Liver (tissue), 9 donors: ENCODE data around the gene MESD. TPM values are rescaled to one million over a fixed set of nuclear protein-coding genes. Genes with fewer than 3 reads are reported as not detected.

Experiments
- DNase-seq: peaks from one replicate; pipeline ENCODE4 v3.0.0-alpha.2; 2017; ENCODE audit warnings: low spot score
- H3K27ac ChIP-seq, 2 donors: one replicate each; pipeline ENCODE4 v1.7.0; 2013; ENCODE audit warnings: inconsistent platforms in 2 of 2, low read length in 2 of 2, control low read depth in 1 of 2, low read depth in 1 of 2, mild to moderate bottlenecking in 1 of 2
- H3K27me3 ChIP-seq, 4 donors: one replicate each; pipeline versions ENCODE4 v1.6.1 to v1.7.0; 2013; ENCODE audit warnings: low read length in 3 of 4, inconsistent platforms in 1 of 4, mild to moderate bottlenecking in 1 of 4, moderate library complexity in 1 of 4; ENCODE audit not compliant: control insufficient read depth in 4 of 4, insufficient read depth in 4 of 4
- H3K36me3 ChIP-seq, 4 donors: one replicate each; pipeline versions ENCODE4 v1.6.1 to v1.7.0; 2013; ENCODE audit warnings: low read length in 3 of 4, mild to moderate bottlenecking in 3 of 4, low read depth in 1 of 4, moderate library complexity in 1 of 4; ENCODE audit not compliant: control insufficient read depth in 4 of 4, insufficient read depth in 3 of 4
- H3K4me1 ChIP-seq, 4 donors: one replicate each; pipeline versions ENCODE4 v1.6.1 to v1.7.0; 2013; ENCODE audit warnings: low read length in 3 of 4, mild to moderate bottlenecking in 3 of 4, moderate library complexity in 1 of 4; ENCODE audit not compliant: control insufficient read depth in 4 of 4, insufficient read depth in 4 of 4
- H3K4me3 ChIP-seq, 3 donors: one replicate each; pipeline versions ENCODE4 v1.6.1 to v1.7.0; 2013; ENCODE audit warnings: low read length in 3 of 3, control low read depth in 1 of 3, low read depth in 1 of 3, mild to moderate bottlenecking in 1 of 3
- H3K9ac ChIP-seq, 2 donors: one replicate each; pipeline ENCODE4 v1.7.0; 2013; ENCODE audit warnings: low read length in 2 of 2, mild to moderate bottlenecking in 2 of 2, moderate library complexity in 2 of 2, control low read depth in 1 of 2, low read depth in 1 of 2
- H3K9me3 ChIP-seq, 4 donors: one replicate each; pipeline versions ENCODE4 v1.6.1 to v1.7.0; 2013; ENCODE audit warnings: low read length in 3 of 4; ENCODE audit not compliant: control insufficient read depth in 4 of 4
- HNF4A ChIP-seq, 2 donors: conservative IDR thresholded peaks; 2 replicates each; pipeline ENCODE4 v1.6.1; 2016; ENCODE audit warnings: antibody characterized with exemption in 2 of 2, mild to moderate bottlenecking in 2 of 2
- JUND ChIP-seq, 2 donors: IDR thresholded peaks; 2 replicates each; pipeline ENCODE4 v1.6.1; 2016; ENCODE audit warnings: antibody characterized with exemption in 2 of 2
- MAX ChIP-seq: IDR thresholded peaks from 2 replicates; pipeline ENCODE4 v1.6.1; 2016; ENCODE audit warnings: antibody characterized with exemption
- NR2F2 ChIP-seq: IDR thresholded peaks from 2 replicates; pipeline ENCODE4 v1.6.1; 2016; ENCODE audit warnings: antibody characterized with exemption
- RAD21 ChIP-seq, 2 donors: IDR thresholded peaks; 2 replicates each; pipeline ENCODE4 v1.6.1; 2016; ENCODE audit warnings: antibody characterized with exemption in 2 of 2, mild to moderate bottlenecking in 2 of 2
- SP1 ChIP-seq: IDR thresholded peaks from 2 replicates; pipeline ENCODE4 v1.6.1; 2018; ENCODE audit warnings: antibody characterized with exemption, mild to moderate bottlenecking
- YY1 ChIP-seq: IDR thresholded peaks from 2 replicates; pipeline ENCODE4 v1.6.1; 2016; ENCODE audit warnings: antibody characterized with exemption, mild to moderate bottlenecking
- WGBS: extraction: QIAGEN DNeasy Blood & Tissue Kit; methylation state at CpG from one replicate; pipeline ENCODE4 v1.1.7; 2013; 5-methylcytosine and 5-hydroxymethylcytosine counted together
- polyA plus RNA-seq, 2 donors: library from polyadenylated mRNA; stranded (reverse) in 1 of 2; unstranded in 1 of 2; fragments of 200-250 nt in 1 of 2; fragments of >200 nt in 1 of 2; fragmentation: Nextera tagmentation in 1 of 2; extraction: Ambion mirVana in 1 of 2; gene quantifications; one replicate each; pipeline versions ENCODE4 v1.2.1 to v1.2.3, GENCODE V29; 2013 to 2015
- total RNA-seq, 2 donors: library from RNA; depleted of rRNA; stranded (reverse); fragments of >200 nt; gene quantifications; one replicate each; pipeline ENCODE4 v1.2.3, GENCODE V29; 2014
- TF ChIP-seq, protein P1 (sequence below): IDR thresholded peaks from 2 replicates; pipeline ENCODE4 v1.6.1; 2016; ENCODE audit warnings: antibody characterized with exemption
- TF ChIP-seq, protein P2 (sequence below): IDR thresholded peaks from 2 replicates; pipeline ENCODE4 v1.6.1; 2016; ENCODE audit warnings: antibody characterized with exemption, mild to moderate bottlenecking
- TF ChIP-seq, protein P3 (sequence below): fragments of 150-350 bp; IDR thresholded peaks from 2 replicates; pipeline ENCODE4 v1.5.1; 2017; ENCODE audit warnings: improper control_type of control experiment, low read depth, low read length; ENCODE audit not compliant: missing input control
- donor health status: healthy.
- donor health status: healthy.
- donor health status: healthy.
- donor health status: healthy.
- donor health status: healthy.

The MESD gene
- total and polyA plus RNA-seq, 4 donors, result 15.3 to 24.0 (median 17.0) TPM

- Histone ChIP-seq H3K9me3 (no peaks in the 10 kb centered on the region), H3K36me3 (no peaks in the 10 kb centered on the region), H3K27ac (peak overlapping the region; percentile 45 to 77), H3K4me1 (peaks cover 0 to 12% (median 2%) of the 10 kb centered on the region in 4 donors), H3K9ac (no peak overlapping the region), H3K4me3 (no peak overlapping the region), H3K27me3 (no peaks in the 10 kb centered on the region)
- WGBS, result 64% methylated on average over 13 of the region's 13 CpGs
- no peak for DNase-seq
- TF ChIP-seq MAX (peak; percentile 31), YY1 (no peak), JUND (IDR thresholded peaks at IDR 0.05) (peak in 1 of 2 donors; percentile 18), NR2F2 (peak; percentile 38), SP1 (peak; percentile 29), RAD21 (IDR thresholded peaks at IDR 0.05) (peak in 1 of 2 donors; percentile 15)
- TF ChIP-seq, protein P1, sequence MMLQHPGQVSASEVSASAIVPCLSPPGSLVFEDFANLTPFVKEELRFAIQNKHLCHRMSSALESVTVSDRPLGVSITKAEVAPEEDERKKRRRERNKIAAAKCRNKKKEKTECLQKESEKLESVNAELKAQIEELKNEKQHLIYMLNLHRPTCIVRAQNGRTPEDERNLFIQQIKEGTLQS, result no peak
Measured at GRCh38 chr15:81023483-81024264, 34.1 kb upstream of the MESD start.

- DNase-seq, result no peak
- H3K9ac ChIP-seq, result no peak overlapping the region
- WGBS, result 95% methylated on average over 7 of the region's 7 CpGs
Measured at GRCh38 chr15:81021321-81021720, 31.7 kb upstream of the MESD start.

More at GRCh38 chr15:81021321-81021720, 31.7 kb upstream of the MESD start:
- Histone ChIP-seq H3K36me3 (no peaks in the 10 kb centered on the region), H3K9me3 (no peaks in the 10 kb centered on the region), H3K4me1 (peaks cover 0 to 12% (median 2%) of the 10 kb centered on the region in 4 donors), H3K4me3 (no peak overlapping the region), H3K27ac (no peak overlapping the region), H3K27me3 (no peaks in the 10 kb centered on the region)
- TF ChIP-seq, protein P2, sequence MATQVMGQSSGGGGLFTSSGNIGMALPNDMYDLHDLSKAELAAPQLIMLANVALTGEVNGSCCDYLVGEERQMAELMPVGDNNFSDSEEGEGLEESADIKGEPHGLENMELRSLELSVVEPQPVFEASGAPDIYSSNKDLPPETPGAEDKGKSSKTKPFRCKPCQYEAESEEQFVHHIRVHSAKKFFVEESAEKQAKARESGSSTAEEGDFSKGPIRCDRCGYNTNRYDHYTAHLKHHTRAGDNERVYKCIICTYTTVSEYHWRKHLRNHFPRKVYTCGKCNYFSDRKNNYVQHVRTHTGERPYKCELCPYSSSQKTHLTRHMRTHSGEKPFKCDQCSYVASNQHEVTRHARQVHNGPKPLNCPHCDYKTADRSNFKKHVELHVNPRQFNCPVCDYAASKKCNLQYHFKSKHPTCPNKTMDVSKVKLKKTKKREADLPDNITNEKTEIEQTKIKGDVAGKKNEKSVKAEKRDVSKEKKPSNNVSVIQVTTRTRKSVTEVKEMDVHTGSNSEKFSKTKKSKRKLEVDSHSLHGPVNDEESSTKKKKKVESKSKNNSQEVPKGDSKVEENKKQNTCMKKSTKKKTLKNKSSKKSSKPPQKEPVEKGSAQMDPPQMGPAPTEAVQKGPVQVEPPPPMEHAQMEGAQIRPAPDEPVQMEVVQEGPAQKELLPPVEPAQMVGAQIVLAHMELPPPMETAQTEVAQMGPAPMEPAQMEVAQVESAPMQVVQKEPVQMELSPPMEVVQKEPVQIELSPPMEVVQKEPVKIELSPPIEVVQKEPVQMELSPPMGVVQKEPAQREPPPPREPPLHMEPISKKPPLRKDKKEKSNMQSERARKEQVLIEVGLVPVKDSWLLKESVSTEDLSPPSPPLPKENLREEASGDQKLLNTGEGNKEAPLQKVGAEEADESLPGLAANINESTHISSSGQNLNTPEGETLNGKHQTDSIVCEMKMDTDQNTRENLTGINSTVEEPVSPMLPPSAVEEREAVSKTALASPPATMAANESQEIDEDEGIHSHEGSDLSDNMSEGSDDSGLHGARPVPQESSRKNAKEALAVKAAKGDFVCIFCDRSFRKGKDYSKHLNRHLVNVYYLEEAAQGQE, result no peak
- TF ChIP-seq MAX, result no peak
- TF ChIP-seq, protein P1, result no peak
- TF ChIP-seq, protein P3, sequence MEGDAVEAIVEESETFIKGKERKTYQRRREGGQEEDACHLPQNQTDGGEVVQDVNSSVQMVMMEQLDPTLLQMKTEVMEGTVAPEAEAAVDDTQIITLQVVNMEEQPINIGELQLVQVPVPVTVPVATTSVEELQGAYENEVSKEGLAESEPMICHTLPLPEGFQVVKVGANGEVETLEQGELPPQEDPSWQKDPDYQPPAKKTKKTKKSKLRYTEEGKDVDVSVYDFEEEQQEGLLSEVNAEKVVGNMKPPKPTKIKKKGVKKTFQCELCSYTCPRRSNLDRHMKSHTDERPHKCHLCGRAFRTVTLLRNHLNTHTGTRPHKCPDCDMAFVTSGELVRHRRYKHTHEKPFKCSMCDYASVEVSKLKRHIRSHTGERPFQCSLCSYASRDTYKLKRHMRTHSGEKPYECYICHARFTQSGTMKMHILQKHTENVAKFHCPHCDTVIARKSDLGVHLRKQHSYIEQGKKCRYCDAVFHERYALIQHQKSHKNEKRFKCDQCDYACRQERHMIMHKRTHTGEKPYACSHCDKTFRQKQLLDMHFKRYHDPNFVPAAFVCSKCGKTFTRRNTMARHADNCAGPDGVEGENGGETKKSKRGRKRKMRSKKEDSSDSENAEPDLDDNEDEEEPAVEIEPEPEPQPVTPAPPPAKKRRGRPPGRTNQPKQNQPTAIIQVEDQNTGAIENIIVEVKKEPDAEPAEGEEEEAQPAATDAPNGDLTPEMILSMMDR, result no peak
- no peak for TF ChIP-seq HNF4A (conservative IDR thresholded peaks at IDR 0.05)
